EL (cell line): ENCODE measurements around the gene CCNJL.
A peak's percentile ranks its signal among the peaks of the same experiment; 100 is the strongest.
"Not testable (repeated sequence)": the region's sequence is repeated elsewhere in the genome, so short reads cannot be mapped to it uniquely, and the experiment has no call there.

Source experiments
- DNase-seq: peaks from one replicate; pipeline ENCODE4 v3.0.0-alpha.2; 2016

The CCNJL gene

GRCh38 chr5:160260006-160260775 is 52.2 kb downstream of the CCNJL start:
- no peak for DNase-seq

- DNase-seq, result no peak
Measured at GRCh38 chr5:160259341-160259740, 53.0 kb downstream of the CCNJL start.

- no peak for DNase-seq
Measured at GRCh38 chr5:160254706-160255105, 57.7 kb downstream of the CCNJL start.

GRCh38 chr5:160253441-160253840 is 58.9 kb downstream of the CCNJL start:
- no peak for DNase-seq

GRCh38 chr5:160252916-160253315 is 59.4 kb downstream of the CCNJL start:
- DNase-seq, result no peak

GRCh38 chr5:160251406-160252155 is 60.8 kb downstream of the CCNJL start:
- no peak for DNase-seq

GRCh38 chr5:160250826-160251225 is 61.5 kb downstream of the CCNJL start:
- no peak for DNase-seq

- DNase-seq, result no peak
Measured at GRCh38 chr5:160250226-160250625, 62.1 kb downstream of the CCNJL start.

- DNase-seq, result not testable (repeated sequence)
Measured at GRCh38 chr5:160249570-160249969, 62.8 kb downstream of the CCNJL start.

GRCh38 chr5:160245506-160246086 is 66.8 kb downstream of the CCNJL start:
- DNase-seq, result no peak

- DNase-seq, result no peak
Measured at GRCh38 chr5:160242145-160242544, 70.2 kb downstream of the CCNJL start.

- DNase-seq, result no peak
Measured at GRCh38 chr5:160240350-160240749, 72.0 kb downstream of the CCNJL start.

GRCh38 chr5:160237571-160238093 is 74.7 kb downstream of the CCNJL start:
- DNase-seq, result no peak

- no peak for DNase-seq
Measured at GRCh38 chr5:160235731-160236130, 76.6 kb downstream of the CCNJL start.

- DNase-seq, result no peak
Measured at GRCh38 chr5:160233215-160233614, 79.1 kb downstream of the CCNJL start.

GRCh38 chr5:160231783-160232342 is 80.5 kb downstream of the CCNJL start:
- DNase-seq, result no peak

- DNase-seq, result peak; percentile 51
Measured at GRCh38 chr5:160230686-160231527, 81.5 kb downstream of the CCNJL start.

- no peak for DNase-seq
Measured at GRCh38 chr5:160229190-160229742, 83.1 kb downstream of the CCNJL start, which contains the start of gene FABP6. TSS of gene FABP6 (plus strand) at chr5:160229506. CDS start at chr5:160229558, 52 bp downstream.

GRCh38 chr5:160227012-160227411 is 85.4 kb downstream of the CCNJL start:
- DNase-seq, result no peak

- DNase-seq, result no peak
Measured at GRCh38 chr5:160221082-160221481, 91.3 kb downstream of the CCNJL start.

GRCh38 chr5:160219356-160219755 is 93.0 kb downstream of the CCNJL start:
- DNase-seq, result no peak

GRCh38 chr5:160213537-160213936 is 98.8 kb downstream of the CCNJL start:
- DNase-seq, result no peak
